ENCODE results near the gene SERPINA9.

DNA sequence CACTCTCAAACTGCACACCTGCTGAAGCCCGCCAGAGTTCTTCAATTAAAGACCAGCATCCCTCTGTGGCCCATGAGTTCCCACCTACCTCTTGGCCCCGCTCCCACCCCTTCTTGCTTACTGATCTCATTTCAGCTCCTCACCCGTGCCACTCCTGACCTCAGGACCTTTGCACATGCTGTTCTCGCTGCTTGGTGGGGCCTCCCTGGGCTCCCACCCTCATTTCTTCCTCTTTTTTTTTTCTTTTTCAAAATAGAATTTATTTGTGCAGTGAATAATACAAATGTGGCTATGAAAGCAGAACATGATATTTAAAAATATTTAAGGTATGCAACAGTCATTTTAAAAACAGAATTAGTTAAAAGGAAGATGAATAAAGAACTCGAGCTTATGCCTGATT is 8.5 kb upstream of the SERPINA9 start:
- TF ChIP-seq, protein P1, sequence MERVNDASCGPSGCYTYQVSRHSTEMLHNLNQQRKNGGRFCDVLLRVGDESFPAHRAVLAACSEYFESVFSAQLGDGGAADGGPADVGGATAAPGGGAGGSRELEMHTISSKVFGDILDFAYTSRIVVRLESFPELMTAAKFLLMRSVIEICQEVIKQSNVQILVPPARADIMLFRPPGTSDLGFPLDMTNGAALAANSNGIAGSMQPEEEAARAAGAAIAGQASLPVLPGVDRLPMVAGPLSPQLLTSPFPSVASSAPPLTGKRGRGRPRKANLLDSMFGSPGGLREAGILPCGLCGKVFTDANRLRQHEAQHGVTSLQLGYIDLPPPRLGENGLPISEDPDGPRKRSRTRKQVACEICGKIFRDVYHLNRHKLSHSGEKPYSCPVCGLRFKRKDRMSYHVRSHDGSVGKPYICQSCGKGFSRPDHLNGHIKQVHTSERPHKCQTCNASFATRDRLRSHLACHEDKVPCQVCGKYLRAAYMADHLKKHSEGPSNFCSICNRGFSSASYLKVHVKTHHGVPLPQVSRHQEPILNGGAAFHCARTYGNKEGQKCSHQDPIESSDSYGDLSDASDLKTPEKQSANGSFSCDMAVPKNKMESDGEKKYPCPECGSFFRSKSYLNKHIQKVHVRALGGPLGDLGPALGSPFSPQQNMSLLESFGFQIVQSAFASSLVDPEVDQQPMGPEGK (CRISPR knock-in tag; IDR thresholded peaks at IDR 0.05; ENCODE audit: borderline replicate concordance) = no peak
- TF ChIP-seq, protein P2, sequence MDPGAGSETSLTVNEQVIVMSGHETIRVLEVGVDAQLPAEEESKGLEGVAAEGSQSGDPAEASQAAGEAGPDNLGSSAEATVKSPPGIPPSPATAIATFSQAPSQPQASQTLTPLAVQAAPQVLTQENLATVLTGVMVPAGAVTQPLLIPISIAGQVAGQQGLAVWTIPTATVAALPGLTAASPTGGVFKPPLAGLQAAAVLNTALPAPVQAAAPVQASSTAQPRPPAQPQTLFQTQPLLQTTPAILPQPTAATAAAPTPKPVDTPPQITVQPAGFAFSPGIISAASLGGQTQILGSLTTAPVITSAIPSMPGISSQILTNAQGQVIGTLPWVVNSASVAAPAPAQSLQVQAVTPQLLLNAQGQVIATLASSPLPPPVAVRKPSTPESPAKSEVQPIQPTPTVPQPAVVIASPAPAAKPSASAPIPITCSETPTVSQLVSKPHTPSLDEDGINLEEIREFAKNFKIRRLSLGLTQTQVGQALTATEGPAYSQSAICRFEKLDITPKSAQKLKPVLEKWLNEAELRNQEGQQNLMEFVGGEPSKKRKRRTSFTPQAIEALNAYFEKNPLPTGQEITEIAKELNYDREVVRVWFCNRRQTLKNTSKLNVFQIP (CRISPR knock-in tag; IDR thresholded peaks at IDR 0.05; ENCODE audit: borderline replicate concordance, low read depth) = no peak
